GM18870 (cell line): ENCODE data around the gene GPR22.

Experiments
- ATAC-seq: cut with Tn5 transposase; IDR thresholded peaks from one replicate; pipeline ENCODE4 v1.9.1; 2021; ENCODE audit warnings: moderate library complexity; ENCODE audit not compliant: unreplicated experiment

GPR22 gene, protein sequence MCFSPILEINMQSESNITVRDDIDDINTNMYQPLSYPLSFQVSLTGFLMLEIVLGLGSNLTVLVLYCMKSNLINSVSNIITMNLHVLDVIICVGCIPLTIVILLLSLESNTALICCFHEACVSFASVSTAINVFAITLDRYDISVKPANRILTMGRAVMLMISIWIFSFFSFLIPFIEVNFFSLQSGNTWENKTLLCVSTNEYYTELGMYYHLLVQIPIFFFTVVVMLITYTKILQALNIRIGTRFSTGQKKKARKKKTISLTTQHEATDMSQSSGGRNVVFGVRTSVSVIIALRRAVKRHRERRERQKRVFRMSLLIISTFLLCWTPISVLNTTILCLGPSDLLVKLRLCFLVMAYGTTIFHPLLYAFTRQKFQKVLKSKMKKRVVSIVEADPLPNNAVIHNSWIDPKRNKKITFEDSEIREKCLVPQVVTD

DNA sequence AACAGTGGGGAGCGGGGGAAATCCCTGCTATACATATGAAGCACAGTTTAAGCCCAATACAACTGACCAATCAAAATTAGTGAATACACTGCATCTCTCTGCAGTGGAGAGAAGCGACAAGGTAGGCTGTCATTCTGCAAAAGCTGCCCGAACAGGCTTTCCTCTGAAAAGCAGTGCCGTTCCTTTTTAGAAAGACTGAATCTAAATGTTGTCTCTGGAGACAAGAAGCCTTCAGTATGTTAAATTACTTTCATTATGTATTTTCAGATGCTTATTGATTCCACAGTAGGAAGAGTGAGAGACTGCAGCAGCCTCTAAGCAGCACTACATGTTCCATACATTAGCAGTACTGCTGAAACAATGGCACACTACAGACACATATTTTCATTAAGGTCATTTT is at the start of gene GPR22:
Gene GPR22, plus strand, starts transcription at position 129 of the 400 bp plus-strand sequence. CDS start 4,004 bp downstream, outside the sequence.
- no peak for ATAC-seq

DNA sequence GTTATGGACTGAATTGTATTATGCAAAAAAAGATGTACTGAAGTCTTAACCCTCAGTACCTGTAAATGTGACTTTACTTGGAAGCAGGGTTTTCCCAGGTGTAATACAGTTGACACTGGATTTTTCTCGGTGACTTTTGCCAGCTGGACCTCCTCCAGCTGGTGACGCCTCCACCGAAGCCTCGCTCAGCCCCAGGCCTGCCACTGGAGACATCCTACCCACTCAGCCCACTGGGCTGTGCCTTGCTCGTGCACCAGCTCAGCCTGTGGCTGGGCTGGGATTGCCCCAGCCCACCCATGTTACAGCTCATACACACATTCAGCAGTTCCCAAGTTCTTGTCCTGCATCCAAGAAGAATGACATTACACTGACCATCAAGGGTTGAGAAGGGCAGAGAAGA is 42.4 kb upstream of the GPR22 start:
- no peak for ATAC-seq

DNA sequence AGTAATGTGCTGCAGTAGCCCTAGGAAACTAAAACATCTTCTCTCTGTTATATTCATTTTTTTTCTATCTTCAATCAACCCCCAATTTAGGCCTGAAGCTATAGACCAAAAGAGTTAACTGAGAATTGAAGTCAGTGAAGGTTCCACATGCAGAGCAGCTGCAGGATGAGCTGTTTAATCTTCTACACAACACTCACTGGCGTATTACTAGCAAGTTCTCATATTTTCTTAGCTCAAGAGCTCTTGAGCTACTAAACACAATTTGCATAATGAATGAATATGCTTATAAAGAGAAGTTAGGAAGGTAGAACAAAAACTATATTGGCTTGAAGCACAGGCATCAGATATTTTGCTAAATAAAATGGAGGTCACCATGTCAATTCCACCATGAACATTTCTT is 41.2 kb upstream of the GPR22 start:
- no peak for ATAC-seq

DNA sequence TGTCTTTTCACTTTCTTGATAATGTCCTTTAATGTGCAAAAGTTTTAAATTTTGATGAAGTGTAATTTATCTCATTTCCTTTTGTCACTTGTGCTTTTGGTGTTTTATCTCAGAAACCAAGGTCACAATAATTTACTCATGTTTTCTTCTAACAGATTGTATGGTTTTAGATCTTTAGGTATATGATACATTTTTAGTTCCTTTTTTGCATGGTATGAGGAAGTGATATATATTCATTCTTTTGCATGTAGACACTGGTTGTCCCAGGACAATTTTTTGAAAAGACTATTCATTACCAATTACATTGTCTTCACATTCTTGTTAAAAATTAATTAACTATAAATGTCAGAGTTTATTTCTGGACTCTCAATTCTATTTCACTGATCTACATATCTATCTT is 39.8 kb upstream of the GPR22 start:
- ATAC-seq = no peak

DNA sequence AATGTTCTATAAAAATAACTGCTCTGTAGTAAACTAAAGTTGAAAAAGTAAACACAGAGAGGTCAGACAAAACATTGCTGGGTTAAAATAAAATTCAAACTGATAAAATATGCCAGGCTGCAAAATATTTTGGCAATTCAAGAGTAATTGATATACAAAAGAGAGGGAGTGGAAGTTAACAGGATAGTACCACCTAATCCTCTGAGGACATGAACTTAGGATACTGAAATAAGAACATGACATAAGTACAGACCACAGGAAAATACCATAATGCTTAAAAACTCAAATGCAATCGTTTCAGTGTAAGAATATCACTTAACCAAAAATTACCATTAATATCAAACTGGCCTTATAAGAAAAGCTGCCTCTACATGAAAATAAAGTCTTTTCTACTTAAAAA is 37.6 kb upstream of the GPR22 start:
- no peak for ATAC-seq

DNA sequence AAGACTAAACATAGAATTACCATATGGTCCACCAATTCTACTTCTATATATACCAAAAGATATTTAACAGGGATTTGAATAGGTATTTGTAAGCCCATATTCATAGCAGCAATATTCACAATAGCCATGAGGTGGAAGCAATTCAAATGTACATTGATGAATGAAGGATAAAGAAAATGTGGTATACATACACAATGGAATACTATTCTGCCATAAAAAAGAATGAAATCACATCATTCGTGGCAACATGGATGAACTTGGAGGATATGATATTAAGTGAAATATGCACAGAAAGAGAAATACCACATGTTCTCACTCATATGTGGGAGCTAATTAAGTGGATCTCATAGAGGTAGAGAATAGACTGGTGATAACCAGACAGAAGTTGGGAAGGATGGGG is 34.1 kb upstream of the GPR22 start:
- no peak for ATAC-seq

DNA sequence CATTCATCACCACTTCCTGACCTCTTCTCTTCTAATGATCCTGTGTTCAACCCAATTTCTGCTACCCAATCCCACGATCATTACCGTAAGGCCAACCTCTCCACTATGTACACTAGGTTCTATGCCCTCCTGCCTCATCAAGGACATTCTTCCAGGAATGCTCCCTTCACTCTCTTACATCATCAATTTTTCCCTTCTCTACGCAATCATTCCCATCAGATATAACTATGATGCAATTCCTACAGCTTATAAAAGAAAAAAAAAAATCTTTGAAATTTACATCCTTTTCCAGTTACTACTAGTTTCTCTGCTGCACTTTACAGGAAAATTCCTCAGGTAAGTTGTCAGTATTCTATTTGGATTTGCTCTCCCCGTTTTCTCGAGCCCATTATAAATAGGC is 30.8 kb upstream of the GPR22 start:
- ATAC-seq = no peak

DNA sequence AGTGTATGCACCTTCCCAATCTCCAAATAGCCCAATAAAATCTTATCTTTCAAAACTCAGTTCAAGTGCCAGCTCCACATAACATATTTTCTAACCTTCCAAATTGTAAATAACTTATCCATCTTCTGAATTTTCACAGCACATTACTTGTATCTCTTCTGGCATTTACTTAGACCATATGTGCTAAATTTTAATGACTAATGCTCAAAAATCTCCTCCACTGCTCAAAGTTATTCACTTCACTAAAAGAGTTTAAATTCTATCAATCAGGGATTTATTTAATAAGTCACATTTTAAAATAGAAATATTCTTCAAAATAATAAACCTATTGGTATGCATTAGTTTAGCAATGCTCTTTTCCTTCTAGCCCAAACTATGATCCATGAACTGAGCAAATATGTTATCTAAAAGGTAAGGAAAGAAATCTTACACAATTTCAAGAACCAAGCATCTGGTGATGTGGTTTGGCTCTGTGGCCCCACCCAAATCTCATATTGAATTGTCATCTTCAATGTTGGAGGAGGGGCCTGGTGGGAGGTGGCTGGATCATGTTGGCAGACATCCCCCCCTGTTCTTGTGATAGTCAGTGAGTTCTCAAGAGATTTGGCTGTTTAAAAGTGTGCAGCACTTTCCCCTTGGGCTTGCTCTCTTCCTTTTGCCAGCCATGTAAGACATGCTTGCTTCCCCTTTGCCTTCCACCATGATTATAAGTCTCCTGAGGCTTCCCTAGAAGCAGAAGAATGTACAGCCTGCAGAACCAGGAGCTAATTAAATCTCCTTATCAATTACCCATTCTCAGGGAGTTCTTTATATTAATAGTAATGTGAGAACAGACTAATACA is 28.1 kb upstream of the GPR22 start:
- ATAC-seq = no peak

DNA sequence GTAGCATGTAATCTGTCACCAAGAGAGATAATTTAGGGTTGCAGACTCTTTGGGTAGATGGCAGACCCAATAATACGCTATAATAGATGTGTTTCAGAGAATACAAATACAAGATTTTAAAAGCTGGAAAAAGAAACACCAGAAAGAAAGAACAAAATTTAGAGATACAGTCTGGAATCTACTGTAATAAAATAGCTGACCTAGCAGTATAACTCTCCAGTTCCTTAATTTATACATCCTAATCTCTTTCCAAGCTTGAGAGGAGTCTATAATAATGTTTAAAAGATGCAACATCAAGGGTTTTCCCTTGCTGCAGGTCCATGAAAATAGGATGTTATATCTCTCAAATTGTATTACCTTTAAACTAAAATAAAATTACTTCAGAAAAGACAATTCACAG is 27.2 kb upstream of the GPR22 start:
- no peak for ATAC-seq

DNA sequence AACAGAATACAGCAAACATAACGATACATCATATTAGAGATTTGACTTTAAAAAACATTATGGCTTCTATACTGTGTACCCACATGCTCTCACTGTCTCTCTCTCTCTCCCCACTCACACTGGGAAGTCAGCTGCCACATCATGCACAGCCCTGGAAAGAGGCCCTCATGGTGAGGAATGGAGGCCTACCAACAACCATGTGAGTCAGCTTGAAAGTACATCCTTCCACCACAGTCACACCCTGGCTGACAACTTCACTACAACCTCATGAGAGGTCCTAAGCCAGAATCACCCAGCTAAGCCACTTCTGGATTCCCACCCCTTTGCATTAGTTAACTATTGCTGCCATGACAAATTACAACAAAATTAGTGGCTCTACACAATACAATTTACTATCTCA is 23.3 kb upstream of the GPR22 start:
- ATAC-seq = no peak

DNA sequence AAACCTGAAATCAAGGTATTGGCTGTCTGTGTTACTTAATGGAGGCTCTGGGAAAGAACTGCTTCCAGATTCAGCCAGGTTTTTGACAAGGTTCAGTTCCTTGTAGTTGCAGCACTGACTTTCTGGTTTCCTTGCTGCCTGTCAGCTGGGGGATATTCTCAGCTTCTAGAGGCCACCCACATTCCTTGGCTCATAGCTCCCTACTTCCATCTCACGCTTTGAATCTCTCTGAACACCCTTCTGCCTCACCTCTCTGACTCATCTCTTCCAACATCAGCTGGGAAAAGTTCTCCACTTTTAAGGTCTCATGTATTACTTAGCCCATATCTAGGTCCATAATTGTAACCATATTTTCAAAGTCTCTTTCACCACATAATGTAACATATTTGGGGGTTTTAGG is 22.9 kb upstream of the GPR22 start:
- ATAC-seq = no peak

DNA sequence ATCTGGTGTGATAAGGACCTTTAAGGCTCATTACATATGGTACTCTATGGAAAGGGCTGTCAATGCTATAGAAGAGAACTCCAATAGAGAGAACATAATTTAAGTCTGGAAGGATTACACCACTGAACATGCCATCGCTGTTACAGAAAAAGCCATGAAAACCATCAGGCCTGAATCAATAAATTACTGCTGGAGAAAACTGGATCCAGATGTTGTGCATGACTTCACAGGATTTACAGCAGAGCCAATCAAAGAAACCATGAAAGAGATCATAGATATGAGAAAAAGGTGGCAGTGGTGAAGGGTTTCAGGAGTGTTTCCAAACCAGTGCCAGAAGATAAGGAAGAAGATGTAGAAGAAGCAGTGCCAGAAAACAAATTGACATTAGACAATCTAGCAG is 18.9 kb upstream of the GPR22 start:
- ATAC-seq = no peak

DNA sequence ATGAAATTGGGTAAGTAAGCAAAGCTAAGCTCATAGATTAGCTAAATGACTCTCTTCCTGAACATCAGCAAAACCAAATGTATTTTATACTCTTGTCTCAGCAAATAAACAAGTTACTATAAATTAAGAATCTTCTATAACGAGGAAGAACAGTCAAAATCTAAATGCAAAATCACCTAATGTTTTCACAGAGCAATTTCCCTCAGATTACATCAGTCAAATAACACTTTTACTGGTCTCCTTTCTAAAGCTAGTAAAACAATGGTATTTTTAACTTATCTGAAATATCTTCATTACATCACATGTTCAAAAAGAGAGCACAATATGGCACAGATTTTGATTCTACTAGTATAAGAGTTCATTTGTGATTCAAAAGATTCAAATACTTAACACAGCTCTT is 16.5 kb upstream of the GPR22 start:
- no peak for ATAC-seq

DNA sequence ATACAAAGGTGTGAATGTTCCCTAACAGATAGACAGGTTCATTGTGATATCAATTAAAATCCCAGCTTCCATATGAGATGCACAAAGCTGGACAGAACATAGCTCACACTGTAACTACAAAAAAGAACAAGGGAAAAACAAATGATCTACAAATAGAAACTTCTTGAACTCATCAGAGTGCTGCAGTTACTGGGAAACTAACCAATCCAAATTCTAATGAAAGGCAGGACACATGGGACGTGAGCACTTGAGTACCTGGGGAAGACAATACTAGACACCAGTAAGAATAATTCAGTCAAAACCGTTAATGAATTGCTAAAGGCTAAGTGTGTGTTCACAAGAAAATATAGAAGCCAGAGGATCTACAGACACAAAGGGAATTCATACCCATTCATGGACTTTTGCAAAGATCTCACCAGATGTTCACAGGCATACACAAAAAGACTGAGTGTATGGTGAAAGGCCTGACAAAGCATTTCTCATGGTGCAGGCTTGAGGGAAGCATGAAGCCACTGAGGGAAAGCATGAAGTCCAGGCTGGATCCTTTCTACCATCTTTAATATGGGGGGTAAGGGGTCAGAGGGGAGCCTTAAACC is 7.8 kb upstream of the GPR22 start:
- no peak for ATAC-seq

DNA sequence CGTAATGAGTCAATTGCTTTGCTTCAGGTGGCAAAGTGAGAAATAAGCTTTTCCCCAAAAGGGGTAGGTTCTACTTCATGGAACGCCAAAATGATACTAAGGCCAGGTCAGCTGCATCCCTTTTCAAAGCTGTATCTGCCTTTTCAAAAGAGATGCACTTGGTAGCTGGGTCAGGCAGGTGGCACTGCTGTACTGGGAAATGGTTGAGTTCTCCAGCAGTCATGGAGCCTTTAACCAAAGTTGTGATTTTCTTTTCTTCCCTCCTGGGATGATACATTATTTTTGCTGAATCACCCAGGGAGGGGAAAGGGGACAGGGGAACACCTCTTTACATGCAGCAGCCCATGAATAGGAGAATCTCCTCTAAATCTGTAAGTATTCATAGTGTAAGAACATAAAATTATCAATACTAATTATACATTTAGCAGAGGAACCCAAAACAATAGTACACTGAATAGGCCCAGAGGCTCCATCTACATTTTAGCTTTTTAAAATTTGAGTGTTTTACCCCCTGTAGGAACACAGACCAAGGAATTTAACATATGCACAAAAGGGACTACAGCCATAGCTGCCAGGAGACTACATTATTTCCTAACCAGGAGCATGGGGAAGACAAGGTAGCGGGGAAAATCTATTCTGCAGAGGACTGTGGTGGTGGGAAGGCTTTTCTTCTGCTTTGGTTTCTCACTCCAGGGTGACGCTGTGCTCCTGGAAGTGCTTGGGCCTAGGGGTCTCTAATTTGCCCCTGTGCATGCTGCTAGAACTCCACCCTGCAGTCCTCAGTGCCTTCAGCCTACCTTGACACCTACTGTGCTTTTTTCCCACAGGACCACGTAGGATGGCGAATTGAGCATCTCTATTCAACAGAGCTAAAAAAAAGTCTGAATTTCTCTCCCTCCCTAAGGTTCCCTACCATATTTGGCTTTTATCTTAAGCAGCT is 6.4 kb upstream of the GPR22 start:
- ATAC-seq = no peak

DNA sequence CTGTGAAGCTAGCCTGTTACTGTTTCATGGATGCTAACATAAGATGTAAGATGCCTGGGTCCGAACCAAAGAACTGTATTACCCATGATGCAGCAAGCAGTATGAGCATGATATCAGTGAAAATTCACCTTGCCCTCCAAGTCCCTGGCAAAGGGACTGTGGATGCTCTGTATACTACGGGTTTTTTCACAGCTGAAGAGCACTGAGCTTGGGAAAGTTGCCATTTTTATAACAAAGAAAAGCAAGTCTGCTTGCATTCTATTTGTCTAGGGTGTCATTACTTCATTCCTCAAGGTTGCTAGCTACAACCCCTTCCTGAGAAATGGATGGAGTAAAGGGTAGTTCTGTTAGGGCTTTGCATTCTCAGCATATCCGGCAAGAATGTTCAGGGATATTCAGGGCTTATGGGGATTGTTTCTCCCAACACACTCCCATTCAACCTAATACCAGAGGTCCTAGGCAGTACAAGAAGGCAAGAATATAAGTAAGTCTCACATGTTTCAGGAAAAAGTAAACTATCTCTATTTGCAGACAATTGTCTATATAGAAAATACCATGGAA is 5.1 kb upstream of the GPR22 start:
- no peak for ATAC-seq

DNA sequence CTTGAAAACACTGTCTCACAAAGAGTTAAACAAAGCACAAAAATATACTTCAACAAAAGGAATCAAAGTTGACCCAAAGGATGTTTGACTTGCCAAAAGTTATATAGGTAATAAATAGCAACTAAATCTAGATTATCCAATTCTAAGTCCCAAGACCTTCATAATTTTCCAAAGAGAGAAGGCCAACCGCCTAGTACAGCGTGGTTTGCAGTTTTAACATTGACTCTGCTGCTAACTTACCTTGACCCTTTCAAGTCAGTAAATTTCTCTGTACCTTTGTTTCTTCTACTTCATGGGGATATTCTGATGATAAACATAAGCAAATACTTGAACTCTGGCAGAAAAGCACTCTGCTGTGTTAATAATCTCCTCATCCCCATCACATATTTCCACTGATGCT is 1.9 kb upstream of the GPR22 start:
- ATAC-seq = no peak

DNA sequence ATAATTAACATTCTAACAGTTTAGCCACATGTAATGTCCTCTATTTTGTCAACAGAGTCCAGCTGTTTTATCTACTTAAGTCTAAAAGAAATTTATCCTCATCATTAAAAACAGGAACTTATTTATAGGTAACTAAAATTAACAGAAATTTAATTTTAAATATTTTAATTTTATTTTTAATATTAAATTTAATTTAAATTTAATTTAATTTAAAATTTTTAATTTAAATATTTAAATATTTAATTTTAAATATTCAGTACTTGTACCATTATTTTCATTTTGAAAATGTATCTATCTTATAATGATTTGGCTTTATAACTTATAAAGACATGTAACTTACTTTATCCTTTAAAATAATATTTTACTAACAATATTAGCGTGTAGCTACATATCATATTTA is 1.0 kb upstream of the GPR22 start:
- ATAC-seq = no peak

DNA sequence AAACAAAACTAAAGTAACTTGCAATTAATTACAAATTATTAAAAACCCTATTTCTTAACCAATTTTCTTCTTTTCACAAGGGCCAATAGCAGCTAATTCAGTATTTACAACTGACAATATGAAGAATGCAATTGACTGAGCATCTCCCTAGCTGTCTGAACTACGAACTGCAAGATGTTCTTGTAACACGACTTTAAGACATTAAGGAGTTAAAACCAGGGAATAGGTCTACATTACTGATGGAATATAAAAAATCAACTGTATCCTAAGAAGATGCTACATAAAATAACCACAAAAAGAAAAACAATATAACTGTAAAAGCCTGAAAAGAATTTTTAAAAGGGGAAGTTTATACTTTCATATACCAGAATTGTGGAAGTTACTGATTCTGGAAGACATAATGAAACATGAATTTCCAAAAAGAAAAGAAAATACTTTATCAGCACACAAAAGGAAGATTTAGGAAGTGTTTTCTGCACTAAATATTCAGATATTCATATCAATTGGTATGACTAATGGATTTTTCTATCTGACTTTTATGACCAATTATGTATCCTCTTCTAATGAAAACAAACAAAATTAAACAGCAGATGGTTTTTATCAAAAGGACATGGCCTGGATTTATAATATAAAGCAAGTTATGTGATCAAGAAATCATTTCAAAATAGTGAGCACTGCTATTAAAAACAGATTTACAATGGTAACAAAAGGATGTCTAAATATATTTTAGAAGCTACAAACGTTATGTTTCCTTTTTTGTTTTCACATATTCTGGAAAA is 1.6 kb downstream of the GPR22 start:
- no peak for ATAC-seq

DNA sequence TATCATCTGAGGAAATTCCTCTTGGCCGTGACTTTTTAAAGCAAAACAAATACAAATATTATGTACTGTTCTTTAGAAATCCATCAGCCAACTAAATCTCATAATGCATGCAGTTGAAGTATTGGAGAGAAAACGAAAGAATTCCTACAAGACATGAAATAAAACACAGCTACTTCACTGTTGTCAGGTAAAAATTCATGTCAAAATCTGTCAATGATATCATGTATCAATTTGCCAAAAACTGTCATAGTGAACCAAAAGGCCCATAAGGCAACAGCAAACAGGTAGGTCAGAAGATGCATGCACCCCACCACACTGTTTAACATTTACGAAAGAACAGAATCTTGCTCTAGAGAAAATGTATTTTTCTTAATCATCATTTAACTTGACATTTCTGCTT is 2.3 kb downstream of the GPR22 start:
- no peak for ATAC-seq
